Naive thymus-derived CD8-positive, alpha-beta T cell (primary cell): ENCODE measurements around the gene ATG14. TPM values are rescaled to one million over a fixed set of nuclear protein-coding genes. Genes with fewer than 3 reads are reported as not detected.
"Not testable (repeated sequence)": the region's sequence is repeated elsewhere in the genome, so short reads cannot be mapped to it uniquely, and the experiment has no call there.

ENCODE experiments used
- ATAC-seq, 2 donors: fragments of 150-1000 bp; cut with Tn5 transposase in 1 of 2; sonication (Bioruptor Pico), chemical (Tn5 transposase) in 1 of 2; 1 replicate in 1 of 2; 2 replicates in 1 of 2; pipeline ENCODE4 v1.10.0; 2021; ENCODE audit warnings: mild to moderate bottlenecking in 2 of 2, moderate library complexity in 2 of 2
- POLR2A ChIA-PET: fragments of 350-600 bp; sonication (Branson Sonifier 250); formaldehyde crosslinking; loops from one replicate; lab custom pipeline; 2021; ENCODE audit warnings: antibody characterized with exemption; lab: Charles Lee
- DNase-seq, 10 donors: peaks; one replicate each; pipeline versions ENCODE4 v3.0.0 to v3.0.0-alpha.2; 2020 to 2022
- H3K27ac Mint-ChIP-seq, 10 donors: one replicate each; pipeline ENCODE4 v1.8.0; 2020 to 2022; ENCODE audit warnings: mild to moderate bottlenecking in 10 of 10, mixed read lengths in 10 of 10, moderate library complexity in 4 of 10, inconsistent platforms in 1 of 10
- H3K27me3 Mint-ChIP-seq, 5 donors: one replicate each; pipeline ENCODE4 v1.8.0; 2021 to 2022; ENCODE audit warnings: mixed read lengths in 5 of 5
- H3K36me3 Mint-ChIP-seq, 3 donors: one replicate each; pipeline ENCODE4 v1.8.0; 2020 to 2022; ENCODE audit warnings: mixed read lengths in 3 of 3, mild to moderate bottlenecking in 2 of 3, inconsistent platforms in 1 of 3
- H3K4me1 Mint-ChIP-seq, 4 donors: one replicate each; pipeline ENCODE4 v1.8.0; 2021 to 2022; ENCODE audit warnings: mixed read lengths in 4 of 4
- H3K4me3 Mint-ChIP-seq, 10 donors: one replicate each; pipeline ENCODE4 v1.8.0; 2020 to 2022; ENCODE audit warnings: mild to moderate bottlenecking in 10 of 10, mixed read lengths in 10 of 10, moderate library complexity in 6 of 10, inconsistent platforms in 1 of 10
- H3K9me3 Mint-ChIP-seq, 9 donors: one replicate each; pipeline ENCODE4 v1.8.0; 2020 to 2022; ENCODE audit warnings: mixed read lengths in 9 of 9, mild to moderate bottlenecking in 3 of 9, inconsistent platforms in 1 of 9, moderate library complexity in 1 of 9
- polyA plus RNA-seq, 3 donors: library from polyadenylated mRNA; unstranded; fragments of 300-500 nt; fragmentation: Illumina TruSeq; gene quantifications; one replicate each; pipeline ENCODE4 v1.2.3, GENCODE V29; 2021
- total RNA-seq, 8 experiments: library from RNA in 2 of 8; stranded (reverse) in 2 of 8; gene quantifications; one replicate each; pipeline ENCODE4 v1.2.3 and lab custom pipeline; 2021 to 2026

Gene ATG14
- total RNA-seq (10 to 100 TPM; 15.7 to 17.6 TPM), polyA plus RNA-seq (1 to 10 TPM; 5.2 to 6.3 (median 5.3) TPM), total RNA-seq (lab: John Stamatoyannopoulos, UW) (34.8 to 81.7 (median 44.6) reads per million in 6 experiments)

- ATAC-seq: peak; percentile 97
Observed at GRCh38 chr14:55411426-55412389, at the start of gene ATG14. ATG14 (minus strand) TSS chr14:55411830; CDS start chr14:55411822, 8 bp downstream.

GRCh38 chr14:55458800-55459515, 47.3 kb upstream of the ATG14 start:
- DNase-seq (no peak), ATAC-seq (no peak)
- peaks cover 2 to 8% (median 4%) of the 10 kb centered on the region in 5 donors for H3K27me3 Mint-ChIP-seq
- no peaks in the 10 kb centered on the region for H3K36me3 Mint-ChIP-seq
- no peaks in the 10 kb centered on the region for H3K4me1 Mint-ChIP-seq
- peak overlapping the region in 1 of 10 donors; percentile 28 for H3K27ac Mint-ChIP-seq
- POLR2A ChIA-PET: no interaction called here
- peaks cover 0 to 9% (median 0%) of the 10 kb centered on the region in 9 donors for H3K9me3 Mint-ChIP-seq
- no peak overlapping the region for H3K4me3 Mint-ChIP-seq

More at GRCh38 chr14:55411426-55412389, at the start of gene ATG14:
- DNase-seq: peak; percentile 56 to 84 (median 70)
- peaks cover 0 to 4% (median 0%) of the 10 kb centered on the region in 5 donors for H3K27me3 Mint-ChIP-seq
- H3K4me1 Mint-ChIP-seq: peaks cover 21 to 44% (median 37%) of the 10 kb centered on the region in 4 donors
- peak within 1 kb of the TSS; percentile 32 to 97 (median 93) for H3K27ac Mint-ChIP-seq
- POLR2A ChIA-PET: interaction anchor here (0.6 kb wide), 1 partner anchor 167 kb away, joined by 3 read pairs; no protein-coding TSS in a partner anchor
- H3K9me3 Mint-ChIP-seq: no peaks in the 10 kb centered on the region
- H3K4me3 Mint-ChIP-seq: peak within 1 kb of the TSS; percentile 82 to 92 (median 91)
- H3K36me3 Mint-ChIP-seq: peaks cover 0 to 5% (median 0%) of the 10 kb centered on the region in 3 donors

- POLR2A ChIA-PET: no interaction called here
Observed at GRCh38 chr14:55457496-55457895, 45.9 kb upstream of the ATG14 start.

GRCh38 chr14:55456411-55456810, 44.8 kb upstream of the ATG14 start:
- POLR2A ChIA-PET: not testable (repeated sequence)

More at GRCh38 chr14:55457496-55457895, 45.9 kb upstream of the ATG14 start:
- Mint-ChIP-seq H3K36me3 (no peaks in the 10 kb centered on the region), H3K4me3 (no peak overlapping the region), H3K27me3 (peaks cover 4 to 10% (median 6%) of the 10 kb centered on the region in 5 donors), H3K27ac (no peak overlapping the region), H3K9me3 (peaks cover 0 to 9% (median 0%) of the 10 kb centered on the region in 9 donors), H3K4me1 (no peaks in the 10 kb centered on the region)
- ATAC-seq (no peak), DNase-seq (no peak)

GRCh38 chr14:55454264-55455002, 42.8 kb upstream of the ATG14 start:
- no peak overlapping the region for H3K27ac Mint-ChIP-seq
- H3K36me3 Mint-ChIP-seq: no peaks in the 10 kb centered on the region
- POLR2A ChIA-PET: no interaction called here

More at GRCh38 chr14:55456411-55456810, 44.8 kb upstream of the ATG14 start:
- not testable (repeated sequence) for H3K9me3 Mint-ChIP-seq, DNase-seq, H3K4me3 Mint-ChIP-seq, H3K36me3 Mint-ChIP-seq, H3K27ac Mint-ChIP-seq, H3K4me1 Mint-ChIP-seq, ATAC-seq
- peaks cover 4 to 10% (median 6%) of the 10 kb centered on the region in 5 donors for H3K27me3 Mint-ChIP-seq

GRCh38 chr14:55451950-55452349, 40.3 kb upstream of the ATG14 start:
- POLR2A ChIA-PET: no interaction called here
- peaks cover 0 to 3% (median 0%) of the 10 kb centered on the region in 9 donors for H3K9me3 Mint-ChIP-seq
- H3K27me3 Mint-ChIP-seq: peaks cover 4 to 10% (median 5%) of the 10 kb centered on the region in 5 donors
- ATAC-seq: no peak
- H3K27ac Mint-ChIP-seq: no peak overlapping the region
- H3K4me1 Mint-ChIP-seq: no peaks in the 10 kb centered on the region
- H3K4me3 Mint-ChIP-seq: no peak overlapping the region
- no peak for DNase-seq
- no peaks in the 10 kb centered on the region for H3K36me3 Mint-ChIP-seq

More at GRCh38 chr14:55454264-55455002, 42.8 kb upstream of the ATG14 start:
- Mint-ChIP-seq H3K27me3 (peaks cover 4 to 10% (median 6%) of the 10 kb centered on the region in 5 donors), H3K4me1 (no peaks in the 10 kb centered on the region), H3K4me3 (no peak overlapping the region), H3K9me3 (peaks cover 0 to 9% (median 0%) of the 10 kb centered on the region in 9 donors)
- DNase-seq (no peak), ATAC-seq (no peak)

GRCh38 chr14:55451398-55451797, 39.8 kb upstream of the ATG14 start:
- no peaks in the 10 kb centered on the region for H3K36me3 Mint-ChIP-seq
- peaks cover 0 to 1% (median 0%) of the 10 kb centered on the region in 9 donors for H3K9me3 Mint-ChIP-seq
- no peak overlapping the region for H3K27ac Mint-ChIP-seq
- ATAC-seq (no peak), DNase-seq (no peak)
- H3K4me3 Mint-ChIP-seq: no peak overlapping the region
- POLR2A ChIA-PET: no interaction called here
- no peaks in the 10 kb centered on the region for H3K4me1 Mint-ChIP-seq
- peaks cover 4 to 10% (median 5%) of the 10 kb centered on the region in 5 donors for H3K27me3 Mint-ChIP-seq

GRCh38 chr14:55450987-55451386, 39.4 kb upstream of the ATG14 start:
- H3K36me3 Mint-ChIP-seq: no peaks in the 10 kb centered on the region
- DNase-seq: no peak
- POLR2A ChIA-PET: no interaction called here
- H3K9me3 Mint-ChIP-seq: peaks cover 0 to 1% (median 0%) of the 10 kb centered on the region in 9 donors
- H3K27ac Mint-ChIP-seq: no peak overlapping the region
- no peak for ATAC-seq
- H3K4me3 Mint-ChIP-seq: no peak overlapping the region
- no peaks in the 10 kb centered on the region for H3K4me1 Mint-ChIP-seq
- H3K27me3 Mint-ChIP-seq: peaks cover 4 to 10% (median 5%) of the 10 kb centered on the region in 5 donors

GRCh38 chr14:55450539-55450938, 38.9 kb upstream of the ATG14 start:
- no peak for DNase-seq

GRCh38 chr14:55450124-55450523, 38.5 kb upstream of the ATG14 start:
- Mint-ChIP-seq H3K9me3 (no peaks in the 10 kb centered on the region), H3K4me1 (no peaks in the 10 kb centered on the region), H3K27ac (no peak overlapping the region), H3K27me3 (peaks cover 4 to 10% (median 5%) of the 10 kb centered on the region in 5 donors), H3K36me3 (no peaks in the 10 kb centered on the region), H3K4me3 (no peak overlapping the region)
- DNase-seq (no peak), ATAC-seq (no peak)
- POLR2A ChIA-PET: no interaction called here

More at GRCh38 chr14:55450539-55450938, 38.9 kb upstream of the ATG14 start:
- Mint-ChIP-seq H3K27me3 (peaks cover 4 to 10% (median 5%) of the 10 kb centered on the region in 5 donors), H3K9me3 (peaks cover 0 to 1% (median 0%) of the 10 kb centered on the region in 9 donors), H3K27ac (no peak overlapping the region), H3K36me3 (no peaks in the 10 kb centered on the region), H3K4me1 (no peaks in the 10 kb centered on the region), H3K4me3 (no peak overlapping the region)
- POLR2A ChIA-PET: no interaction called here
- no peak for ATAC-seq

- no peaks in the 10 kb centered on the region for H3K36me3 Mint-ChIP-seq
- DNase-seq (no peak), ATAC-seq (no peak)
- H3K27me3 Mint-ChIP-seq: peaks cover 3 to 6% (median 4%) of the 10 kb centered on the region in 5 donors
- H3K9me3 Mint-ChIP-seq: no peaks in the 10 kb centered on the region
- POLR2A ChIA-PET: no interaction called here
- no peaks in the 10 kb centered on the region for H3K4me1 Mint-ChIP-seq
- peak overlapping the region in 2 of 10 donors; percentile 7 to 28 for H3K27ac Mint-ChIP-seq
- H3K4me3 Mint-ChIP-seq: no peak overlapping the region
Observed at GRCh38 chr14:55449116-55449515, 37.5 kb upstream of the ATG14 start.
